Stimulated activated CD4-positive, alpha-beta T cell treated with anti-CD3 and anti-CD28 coated beads, TNF-alpha, amount 100 ng/mL, for 48 hours (primary cell): ENCODE data around the gene ZDHHC1.

Experiments
- DNase-seq, 3 donors: peaks; one replicate each; pipeline ENCODE4 v3.0.0-alpha.2; 2020; ENCODE audit warnings: low read depth in 3 of 3

The ZDHHC1 gene

GRCh38 chr16:67447508-67448076 is 31.3 kb upstream of the ZDHHC1 start:
- DNase-seq, result peak; percentile 61 to 72 (median 61)

GRCh38 chr16:67446968-67447507 is 30.8 kb upstream of the ZDHHC1 start:
- no peak for DNase-seq

GRCh38 chr16:67445913-67446907 is 29.9 kb upstream of the ZDHHC1 start:
- no peak for DNase-seq

- no peak for DNase-seq
Observed at GRCh38 chr16:67445441-67445912, 29.2 kb upstream of the ZDHHC1 start.

- no peak for DNase-seq
Observed at GRCh38 chr16:67445126-67445426, 28.8 kb upstream of the ZDHHC1 start.

GRCh38 chr16:67444259-67445125 is 28.2 kb upstream of the ZDHHC1 start:
- DNase-seq, result no peak

- DNase-seq, result no peak
Observed at GRCh38 chr16:67443265-67443664, 27.0 kb upstream of the ZDHHC1 start.

GRCh38 chr16:67442581-67443255 is 26.4 kb upstream of the ZDHHC1 start:
- no peak for DNase-seq

- DNase-seq, result no peak
Observed at GRCh38 chr16:67441907-67442306, 25.6 kb upstream of the ZDHHC1 start.

- DNase-seq, result no peak
Observed at GRCh38 chr16:67441271-67441753, 25.0 kb upstream of the ZDHHC1 start.

GRCh38 chr16:67438824-67439393 is 22.6 kb upstream of the ZDHHC1 start:
- no peak for DNase-seq

- DNase-seq, result no peak
Observed at GRCh38 chr16:67438098-67438791, 22.0 kb upstream of the ZDHHC1 start.

GRCh38 chr16:67437513-67437912 is 21.2 kb upstream of the ZDHHC1 start:
- DNase-seq, result no peak

GRCh38 chr16:67436640-67437193 is 20.4 kb upstream of the ZDHHC1 start:
- DNase-seq, result no peak

- DNase-seq, result no peak
Observed at GRCh38 chr16:67435758-67436164, 19.5 kb upstream of the ZDHHC1 start.

- no peak for DNase-seq
Observed at GRCh38 chr16:67433131-67433719, 16.9 kb upstream of the ZDHHC1 start.

- no peak for DNase-seq
Observed at GRCh38 chr16:67432506-67432890, 16.2 kb upstream of the ZDHHC1 start.

- no peak for DNase-seq
Observed at GRCh38 chr16:67431775-67432505, 15.7 kb upstream of the ZDHHC1 start.
